H1 (cell line): ENCODE measurements around the gene FAAH. TPM values are rescaled to one million over a fixed set of nuclear protein-coding genes. Genes with fewer than 3 reads are reported as not detected.
A peak's percentile ranks its signal among the peaks of the same experiment; 100 is the strongest.

Experiments
- CTCF ChIA-PET: fragments of 300-600 bp; sonication (Branson Sonifier 250); formaldehyde crosslinking; loops from one replicate; lab custom pipeline; 2021; ENCODE audit not compliant: partially characterized antibody; lab: Charles Lee
- POLR2A ChIA-PET: fragments of 300-600 bp; sonication (Branson Sonifier 250); formaldehyde crosslinking; loops from one replicate; lab custom pipeline; 2021; ENCODE audit warnings: inconsistent platforms; ENCODE audit not compliant: partially characterized antibody; lab: Charles Lee
- DNase-seq, 2 experiments: peaks; one replicate each; pipeline versions ENCODE4 v3.0.0 to v3.0.0-alpha.2; 2010 to 2022; ENCODE audit warnings: low spot score in 2 of 2, low read depth in 1 of 2, mixed read lengths in 1 of 2
- FAIRE-seq: peaks from 2 replicates; lab custom pipeline; 2011; peaks lifted over from hg19 to GRCh38; lab: Jason Lieb, UNC
- H2AFZ ChIP-seq: 2 replicates; pipeline ENCODE4 v1.8.1; 2012; ENCODE audit warnings: low read length, inconsistent platforms
- H2AK5ac ChIP-seq: 2 replicates; pipeline ENCODE4 v1.6.1; 2013; ENCODE audit warnings: low read depth, low read length
- H2BK120ac ChIP-seq: replicated peaks from 2 replicates; pipeline ENCODE3; 2013; ENCODE audit warnings: low read depth, low read length, inconsistent platforms
- H2BK12ac ChIP-seq: 2 replicates; pipeline ENCODE4 v1.6.1; 2013; ENCODE audit warnings: low read depth, low read length
- H2BK15ac ChIP-seq: 2 replicates; pipeline ENCODE4 v1.6.1; 2013; ENCODE audit warnings: low read length
- H2BK20ac ChIP-seq: 2 replicates; pipeline ENCODE4 v1.6.1; 2013; ENCODE audit warnings: low read length
- H2BK5ac ChIP-seq: 2 replicates; pipeline ENCODE4 v1.6.1; 2013; ENCODE audit warnings: low read depth, low read length
- H3K14ac ChIP-seq: 2 replicates; pipeline ENCODE4 v1.6.1; 2013; ENCODE audit warnings: inconsistent platforms; ENCODE audit not compliant: insufficient read length
- H3K18ac ChIP-seq: 2 replicates; pipeline ENCODE4 v1.6.1; 2013; ENCODE audit warnings: low read length; ENCODE audit errors: extremely low read depth
- H3K23ac ChIP-seq: 2 replicates; pipeline ENCODE4 v1.6.1; 2013; ENCODE audit warnings: inconsistent platforms; ENCODE audit not compliant: insufficient read length
- H3K23me2 ChIP-seq: 2 replicates; pipeline ENCODE4 v1.6.1; 2013; ENCODE audit warnings: low read depth, low read length
- H3K27ac ChIP-seq: 2 replicates; pipeline ENCODE4 v1.6.1; 2011; ENCODE audit warnings: low read depth, low read length, inconsistent platforms
- H3K27me3 ChIP-seq, 4 experiments: replicated peaks in 1 of 4; 1 replicate in 1 of 4; 2 replicates in 3 of 4; pipeline versions ENCODE4 v1.6.1 to v1.8.1; 2011 to 2013; ENCODE audit warnings: low read length in 3 of 4, mild to moderate bottlenecking in 3 of 4, inconsistent platforms in 2 of 4, mixed read lengths in 2 of 4, moderate library complexity in 1 of 4; ENCODE audit not compliant: control insufficient read depth in 3 of 4, insufficient read depth in 3 of 4; ENCODE audit errors: extremely low read depth in 1 of 4
- H3K36me3 ChIP-seq, 4 experiments: 2 replicates each; pipeline versions ENCODE4 v1.6.1 to v1.8.1; 2011 to 2013; ENCODE audit warnings: mild to moderate bottlenecking in 4 of 4, low read length in 3 of 4, moderate library complexity in 2 of 4, control low read depth in 1 of 4, inconsistent platforms in 1 of 4; ENCODE audit not compliant: insufficient read depth in 4 of 4, control insufficient read depth in 2 of 4
- H3K4ac ChIP-seq: replicated peaks from 2 replicates; pipeline ENCODE3; 2013; ENCODE audit warnings: low read length, low read depth, mixed read lengths, inconsistent platforms; ENCODE audit not compliant: insufficient read length
- H3K4me1 ChIP-seq, 4 experiments: replicated peaks in 1 of 4; 1 replicate in 1 of 4; 2 replicates in 3 of 4; pipeline versions ENCODE4 v1.6.1 to v1.8.1; 2011 to 2013; ENCODE audit warnings: low read length in 3 of 4, inconsistent platforms in 2 of 4, mixed read lengths in 1 of 4; ENCODE audit not compliant: insufficient read depth in 4 of 4, control insufficient read depth in 3 of 4
- H3K4me2 ChIP-seq, 2 experiments: 2 replicates each; pipeline versions ENCODE4 v1.6.1 to v1.8.1; 2011 to 2013; ENCODE audit warnings: low read depth in 2 of 2, low read length in 2 of 2, control low read depth in 1 of 2, inconsistent platforms in 1 of 2, mild to moderate bottlenecking in 1 of 2; ENCODE audit not compliant: insufficient read depth in 1 of 2
- H3K4me3 ChIP-seq, 4 experiments: fragments of 200-600, 300-600 bp in 1 of 4; sonication (generic), shearing (Covaris generic), sonication (Bioruptor Twin) in 1 of 4; 2 replicates each; pipeline versions ENCODE4 v1.5.1 to v1.8.1; 2011 to 2016; ENCODE audit warnings: low read length in 4 of 4, low read depth in 3 of 4, control low read depth in 2 of 4, inconsistent platforms in 2 of 4, mild to moderate bottlenecking in 2 of 4, mixed read lengths in 1 of 4, moderate library complexity in 1 of 4; ENCODE audit not compliant: insufficient read depth in 2 of 4; ENCODE audit errors: extremely low read depth in 1 of 4
- H3K56ac ChIP-seq: replicated peaks from 2 replicates; pipeline ENCODE3; 2013; ENCODE audit warnings: low read depth, mild to moderate bottlenecking, mixed read lengths, low read length, inconsistent platforms; ENCODE audit not compliant: insufficient read length
- H3K79me1 ChIP-seq: 2 replicates; pipeline ENCODE4 v1.6.1; 2013; ENCODE audit warnings: low read depth, low read length, control low read depth
- H3K79me2 ChIP-seq, 2 experiments: 2 replicates each; pipeline versions ENCODE4 v1.6.1 to v1.8.1; 2012 to 2013; ENCODE audit warnings: low read length in 2 of 2, mild to moderate bottlenecking in 2 of 2, inconsistent platforms in 1 of 2; ENCODE audit not compliant: insufficient read depth in 2 of 2, control insufficient read depth in 1 of 2
- H3K9ac ChIP-seq, 4 experiments: replicated peaks in 1 of 4; 1 replicate in 1 of 4; 2 replicates in 3 of 4; pipeline versions ENCODE4 v1.6.1 to v1.8.1; 2011 to 2013; ENCODE audit warnings: low read depth in 3 of 4, low read length in 3 of 4, control low read depth in 2 of 4, mild to moderate bottlenecking in 2 of 4, moderate library complexity in 2 of 4, inconsistent platforms in 1 of 4; ENCODE audit errors: extremely low read depth in 1 of 4
- H3K9me3 ChIP-seq, 2 experiments: 2 replicates each; pipeline versions ENCODE4 v1.6.1 to v1.8.1; 2012 to 2013; ENCODE audit warnings: mild to moderate bottlenecking in 2 of 2, moderate library complexity in 2 of 2, control low read depth in 1 of 2, inconsistent platforms in 1 of 2, low read depth in 1 of 2, low read length in 1 of 2, mixed read lengths in 1 of 2; ENCODE audit not compliant: insufficient read depth in 2 of 2
- H4K20me1 ChIP-seq, 2 experiments: replicated peaks in 1 of 2; 2 replicates each; pipeline versions ENCODE3 to v1.8.1; 2011 to 2013; ENCODE audit warnings: inconsistent platforms in 2 of 2, low read length in 2 of 2, mild to moderate bottlenecking in 1 of 2; ENCODE audit not compliant: insufficient read depth in 2 of 2, control insufficient read depth in 1 of 2
- H4K5ac ChIP-seq: 2 replicates; pipeline ENCODE4 v1.6.1; 2013; ENCODE audit warnings: low read length, low read depth, mixed read lengths, inconsistent platforms; ENCODE audit not compliant: insufficient read length
- H4K8ac ChIP-seq: 2 replicates; pipeline ENCODE4 v1.8.0; 2013; ENCODE audit warnings: mild to moderate bottlenecking, moderate library complexity, low read length, inconsistent platforms; ENCODE audit not compliant: insufficient read depth; ENCODE audit errors: extremely low read depth
- H4K91ac ChIP-seq: replicated peaks from 2 replicates; pipeline ENCODE3; 2013; ENCODE audit warnings: low read length, mixed read lengths, inconsistent platforms; ENCODE audit not compliant: insufficient read length
- SRF ChIP-seq: IDR thresholded peaks from 2 replicates; pipeline ENCODE4 v1.6.1; 2011; ENCODE audit warnings: mild to moderate bottlenecking, low read depth, low read length, moderate library complexity
- WGBS, 2 experiments: shearing (Covaris generic) in 1 of 2; methylation state at CpG; one replicate each; pipeline versions ENCODE4 v1.1.6 to v1.1.7; 2013 to 2015; ENCODE audit warnings: low lambda C conversion rate in 2 of 2, mixed read lengths in 2 of 2, inconsistent platforms in 1 of 2, low coverage in 1 of 2, missing lambda C conversion rate in 1 of 2; ENCODE audit not compliant: insufficient replicate concordance in 2 of 2, insufficient coverage in 1 of 2, insufficient read length in 1 of 2; ENCODE audit errors: extremely low coverage in 1 of 2, missing lambda C conversion rate in 1 of 2; 5-methylcytosine and 5-hydroxymethylcytosine counted together
- polyA plus RNA-seq, 7 experiments: library from polyadenylated mRNA; depleted of rRNA in 3 of 7; stranded (reverse) in 5 of 7; unstranded in 2 of 7; fragments of >200 nt in 5 of 7; fragments of 200-250 nt in 2 of 7; gene quantifications; 1 replicate in 5 of 7; 2 replicates in 1 of 7; 4 replicates in 1 of 7; pipeline versions ENCODE4 v1.2.1 to v1.2.3, GENCODE V29; 2011 to 2013; ENCODE audit warnings: missing spikeins in 2 of 7, mixed read lengths in 2 of 7
- total RNA-seq: library from RNA; stranded (reverse); fragmentation: NEBNext Ultra II Directional; extraction: Animal tissue kit (Norgen Biotek cat#: 25700); gene quantifications from 2 replicates; pipeline ENCODE4 v1.2.1, GENCODE V29; 2021

FAAH gene
- total and polyA plus RNA-seq, 2 of the 8 experiments (the other 6 are each of a cell fraction or from before 2014, with no cell fraction given) = 41.2 to 47.3 TPM

- Histone ChIP-seq H3K4me3 (no peak overlapping the region), H3K36me3 (no peaks in the 10 kb centered on the region), H4K20me1 (peaks cover 0 to 4% of the 10 kb centered on the region in 2 experiments), H2BK20ac (no peak overlapping the region), H2BK12ac (no peak overlapping the region), H3K27me3 (peaks cover 14 to 52% (median 35%) of the 10 kb centered on the region in 4 experiments), H3K79me2 (no peaks in the 10 kb centered on the region), H3K9ac (no peak overlapping the region), H2AFZ (no peak overlapping the region), H3K4me1 (peaks cover 0 to 20% (median 11%) of the 10 kb centered on the region in 4 experiments; a peak in 6 of 7 replicates), H3K14ac (no peak overlapping the region), H3K4ac (no peak overlapping the region), H3K18ac (no peak overlapping the region), H4K8ac (no peak overlapping the region), H3K27ac (no peak overlapping the region), H3K23me2 (peaks cover 2% of the 10 kb centered on the region; the same call in 1 of the 2 replicates), H3K9me3 (no peaks in the 10 kb centered on the region), H2AK5ac (0 out of 2 replicates have a peak overlapping the region, but pooled peaks have one; percentile 47), H4K91ac (no peak overlapping the region), H3K79me1 (no peaks in the 10 kb centered on the region), H3K23ac (no peak overlapping the region), H2BK5ac (no peak overlapping the region), H2BK15ac (no peak overlapping the region), H4K5ac (no peak overlapping the region), H3K4me2 (no peak overlapping the region), H2BK120ac (no peak overlapping the region), H3K56ac (no peak overlapping the region)
- no peak for TF ChIP-seq SRF
- no peak for FAIRE-seq
- 80% methylated on average over 6 of the region's 6 CpGs; no CpG with 5 or more reads in 1 of the 2 experiments for WGBS, 2 experiments
- CTCF ChIA-PET = interaction anchor here (2.0 to 20.4 kb wide), 7 partner anchors 8 to 91 kb away, joined by 7 to 497 read pairs (median 15); partner anchors contain the start of gene DMBX1
- no peak for DNase-seq
- POLR2A ChIA-PET = interaction anchor here (1.5 kb wide), 1 partner anchor 28 kb away, joined by 3 read pairs; no protein-coding TSS in a partner anchor
Observed at GRCh38 chr1:46457178-46457577, 63.1 kb downstream of the FAAH start.
